ENCODE data around the gene TBC1D8B.

The TBC1D8B gene

DNA sequence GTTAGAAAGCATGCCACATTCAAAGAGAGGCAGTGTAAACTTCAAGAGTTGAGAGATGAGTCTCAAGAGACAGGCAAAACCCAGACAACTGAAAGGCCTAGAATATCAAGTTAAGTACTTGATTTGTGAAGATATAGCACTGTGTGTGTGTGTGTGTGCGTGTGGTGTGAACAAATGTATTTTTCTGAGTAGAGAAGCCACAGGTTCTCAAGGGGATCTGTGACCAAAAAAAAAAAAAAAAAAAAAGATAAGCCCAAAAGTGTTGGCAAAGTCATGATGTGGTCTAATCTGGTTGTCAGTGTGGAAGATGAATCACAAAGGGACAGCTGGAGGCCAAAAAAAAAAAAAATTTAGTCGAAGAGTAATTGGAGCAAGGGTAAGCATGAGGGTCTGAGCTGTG lies 96.8 kb downstream of the TBC1D8B start:
- DNase-seq, result no peak

DNA sequence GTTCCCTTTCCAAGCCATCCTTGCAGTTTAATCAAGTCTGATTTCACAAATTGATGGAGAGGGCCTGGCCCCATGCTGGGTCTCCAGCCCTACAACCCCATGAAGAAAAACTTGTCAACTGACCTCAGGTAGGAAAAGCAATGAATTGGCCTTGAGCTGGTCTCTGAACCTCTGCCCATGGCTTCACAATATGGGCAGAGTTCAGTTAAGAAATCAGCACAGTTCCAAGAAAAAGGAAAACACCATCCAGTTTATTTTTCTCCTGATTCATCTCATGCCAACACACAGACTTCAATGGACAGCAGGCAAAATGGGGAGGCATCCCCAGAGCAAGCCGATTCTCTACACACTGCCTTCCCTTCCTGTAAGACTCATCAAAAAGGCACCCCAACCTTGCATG lies 97.4 kb downstream of the TBC1D8B start:
- no peak for DNase-seq

DNA sequence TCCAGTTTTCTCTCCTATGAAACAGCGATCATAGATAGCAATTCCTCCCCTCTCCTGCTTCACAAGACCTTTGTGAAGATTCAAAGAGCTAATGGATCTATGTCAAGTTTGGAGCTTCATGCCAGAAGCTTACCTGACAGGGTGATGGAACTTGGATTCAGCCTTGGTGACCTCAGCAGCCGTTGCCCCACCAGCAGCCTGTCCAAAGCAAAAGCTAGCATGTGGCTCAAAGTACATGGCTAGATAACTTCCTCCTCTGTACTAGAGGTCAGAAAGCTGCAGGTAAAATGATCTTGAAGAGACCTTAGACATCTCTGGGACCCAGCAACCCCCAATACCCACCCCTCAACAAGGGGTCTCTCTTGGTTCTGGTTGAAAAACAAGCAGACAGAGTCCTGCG lies 98.9 kb downstream of the TBC1D8B start:
- DNase-seq, result no peak

DNA sequence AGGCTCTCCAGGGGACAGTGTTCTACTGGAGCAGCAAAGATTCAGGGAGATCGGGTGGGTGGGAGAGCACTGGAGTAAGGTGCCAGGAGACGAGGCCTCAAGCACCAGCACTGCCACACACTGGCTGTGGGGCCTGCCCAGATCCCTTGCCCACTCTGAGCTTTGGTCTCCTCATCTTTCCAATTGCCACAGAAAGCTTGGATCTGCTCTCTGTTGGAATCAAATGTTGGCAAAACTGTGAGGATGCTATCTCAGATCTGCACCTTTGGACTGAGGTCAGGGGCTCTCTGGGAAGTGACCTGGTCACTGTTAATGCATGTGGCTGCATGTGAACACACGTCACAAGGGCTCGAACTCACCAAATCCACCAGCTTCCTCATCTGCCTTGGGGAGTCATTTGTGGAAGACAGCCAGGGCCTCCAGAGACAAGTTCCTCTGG lies 99.3 kb downstream of the TBC1D8B start:
- no peak for DNase-seq

DNA sequence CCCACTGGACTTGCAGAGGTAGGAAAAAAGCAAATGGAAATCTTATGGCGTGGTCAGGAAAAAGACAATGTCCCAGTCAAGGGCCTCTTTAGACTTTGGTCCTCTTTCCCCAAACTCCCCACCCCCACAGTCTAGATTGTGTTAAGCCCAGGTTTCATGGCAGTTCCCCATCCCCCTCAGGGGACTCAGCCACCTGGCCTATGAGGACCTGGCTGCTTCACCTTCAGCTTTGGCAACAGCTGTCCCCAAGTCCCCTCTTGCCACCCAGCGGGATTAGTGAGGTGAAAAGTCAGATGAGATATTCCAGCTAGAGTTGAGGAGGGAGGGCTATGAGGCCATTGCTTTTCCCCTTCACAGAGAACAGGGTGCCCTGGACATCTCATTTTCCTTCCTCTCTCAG lies 100.2 kb downstream of the TBC1D8B start:
- no peak for DNase-seq

DNA sequence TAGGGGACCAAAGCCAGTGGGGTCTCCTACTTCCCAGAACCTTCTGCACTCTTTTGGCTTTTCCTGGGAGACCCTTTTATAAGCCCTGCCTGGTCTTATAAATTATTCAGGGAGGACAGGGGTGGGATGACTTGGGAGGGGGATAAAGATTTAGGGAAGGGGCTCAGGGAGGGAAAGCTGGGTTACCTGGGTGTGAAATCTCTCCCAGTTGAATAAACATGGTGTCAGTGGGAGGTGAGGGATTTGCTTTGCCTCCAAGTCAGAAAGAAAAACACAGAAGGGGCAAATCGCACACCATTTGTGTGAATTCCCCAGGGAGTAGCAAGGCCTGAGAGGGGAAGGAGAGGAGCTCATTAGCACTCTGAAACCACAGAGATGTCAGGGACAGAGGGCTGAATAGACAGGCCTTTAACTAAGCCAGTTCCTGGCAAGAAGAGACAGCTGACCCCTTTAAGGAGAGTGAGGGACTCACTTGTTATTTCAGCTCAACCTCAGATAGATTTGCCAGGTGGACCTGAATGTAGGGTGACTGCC lies 100.9 kb downstream of the TBC1D8B start, which contains the start of gene RIPPLY1:
RIPPLY1 (minus strand) TSS at position 51 of the 534 bp plus-strand sequence. CDS start 54 bp downstream, outside the sequence.
- DNase-seq, result no peak

DNA sequence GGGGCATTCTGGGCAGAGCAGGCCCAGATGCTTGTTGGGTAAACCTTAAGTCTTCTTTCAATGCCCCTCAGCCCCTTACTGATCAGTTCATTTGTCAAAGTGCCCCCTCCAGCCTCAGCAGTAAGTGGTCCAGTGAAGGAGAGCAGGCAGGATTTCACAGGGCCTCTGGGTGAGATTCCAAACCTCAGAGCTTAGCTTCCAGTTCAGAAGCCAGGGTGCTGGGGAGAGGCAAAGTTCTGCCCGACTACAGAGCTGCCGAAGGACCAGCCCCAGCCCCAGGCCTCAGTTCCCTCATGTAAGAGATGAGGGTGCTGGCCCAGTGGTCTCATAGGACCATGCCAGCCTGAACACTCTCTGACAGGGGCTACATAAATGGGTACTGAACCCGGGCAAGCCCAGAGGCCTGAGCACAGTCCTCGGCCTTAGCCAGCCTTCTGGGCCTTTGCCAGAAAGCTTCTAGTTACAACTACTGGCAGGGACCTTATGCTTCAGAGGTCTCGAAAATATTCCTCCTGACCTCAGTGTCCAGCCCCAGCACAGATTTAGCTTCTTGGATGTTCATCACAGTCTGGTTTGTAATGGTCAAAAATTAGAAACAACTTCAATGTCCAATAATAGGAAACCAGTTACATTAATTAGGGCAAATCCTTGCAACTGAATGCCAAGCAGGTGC lies 101.5 kb downstream of the TBC1D8B start:
- DNase-seq, result no peak

DNA sequence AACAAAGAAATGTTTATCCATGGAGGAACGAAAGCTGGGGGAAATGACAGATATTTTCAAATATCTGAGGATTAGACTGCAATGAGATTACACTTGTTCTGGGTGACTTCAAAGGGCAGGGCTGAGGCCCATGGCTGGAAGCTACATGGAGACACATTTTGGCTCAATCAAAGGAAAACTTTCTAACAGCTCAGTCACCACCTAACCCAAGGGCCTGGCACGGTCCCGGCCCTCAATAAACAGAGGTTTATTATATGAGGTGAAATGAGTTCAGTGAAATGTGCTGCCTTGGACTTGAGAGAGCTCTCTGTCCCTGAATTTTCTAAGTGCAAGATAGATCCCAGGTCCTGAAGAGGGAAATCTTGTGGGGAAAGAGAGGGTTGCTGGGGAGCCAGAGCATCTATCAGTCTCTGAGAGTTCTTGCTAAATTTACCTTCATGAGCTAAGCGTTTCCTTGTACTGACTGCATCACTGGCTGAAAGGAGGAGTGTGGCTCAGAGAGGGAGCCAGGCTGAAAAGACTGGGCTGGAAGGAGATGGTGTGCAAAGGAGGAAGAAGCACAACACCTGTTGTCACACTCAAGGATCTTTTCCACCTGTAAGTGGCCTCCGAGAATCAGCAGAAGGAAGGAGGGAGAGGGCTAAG lies 102.7 kb downstream of the TBC1D8B start:
- DNase-seq, result no peak

DNA sequence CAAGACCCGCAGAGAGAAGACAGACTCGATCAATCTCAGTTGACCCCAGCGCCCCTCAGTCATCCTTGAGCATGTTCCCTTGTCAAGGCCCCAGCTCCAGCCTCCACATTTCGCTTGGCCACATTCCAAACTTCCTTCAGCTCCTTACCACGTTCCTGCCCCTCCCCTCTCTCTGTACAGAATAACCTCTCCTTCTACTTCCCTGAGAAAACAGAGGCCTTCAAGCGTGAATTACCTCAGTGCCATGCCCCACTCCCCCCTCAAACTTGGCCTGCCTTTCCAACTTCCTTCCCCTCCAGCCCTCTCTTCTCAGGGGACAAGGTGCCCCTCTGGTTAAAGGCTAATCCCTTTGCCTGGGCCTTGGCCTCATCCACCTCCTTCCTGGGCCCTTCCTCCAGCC lies 103.9 kb downstream of the TBC1D8B start:
- no peak for DNase-seq

DNA sequence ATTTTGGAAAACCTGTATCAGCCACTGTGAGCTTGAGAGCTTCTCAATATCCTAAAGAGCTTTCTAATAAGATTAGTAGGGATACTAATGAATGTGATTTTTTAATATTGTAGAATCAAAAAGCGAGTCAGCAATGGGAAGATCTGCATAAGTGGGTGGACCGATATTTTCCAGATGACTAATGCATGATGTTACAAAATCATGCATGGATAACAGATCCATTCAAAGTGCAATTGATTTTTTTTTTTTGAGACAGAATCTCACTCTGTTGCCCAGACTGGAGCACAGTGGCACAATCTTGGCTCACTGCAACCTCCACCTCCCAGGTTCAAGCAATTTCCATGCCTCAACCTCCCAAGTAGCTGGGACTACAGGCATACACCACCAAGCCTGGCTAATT lies 110.4 kb downstream of the TBC1D8B start:
- DNase-seq, result no peak

DNA sequence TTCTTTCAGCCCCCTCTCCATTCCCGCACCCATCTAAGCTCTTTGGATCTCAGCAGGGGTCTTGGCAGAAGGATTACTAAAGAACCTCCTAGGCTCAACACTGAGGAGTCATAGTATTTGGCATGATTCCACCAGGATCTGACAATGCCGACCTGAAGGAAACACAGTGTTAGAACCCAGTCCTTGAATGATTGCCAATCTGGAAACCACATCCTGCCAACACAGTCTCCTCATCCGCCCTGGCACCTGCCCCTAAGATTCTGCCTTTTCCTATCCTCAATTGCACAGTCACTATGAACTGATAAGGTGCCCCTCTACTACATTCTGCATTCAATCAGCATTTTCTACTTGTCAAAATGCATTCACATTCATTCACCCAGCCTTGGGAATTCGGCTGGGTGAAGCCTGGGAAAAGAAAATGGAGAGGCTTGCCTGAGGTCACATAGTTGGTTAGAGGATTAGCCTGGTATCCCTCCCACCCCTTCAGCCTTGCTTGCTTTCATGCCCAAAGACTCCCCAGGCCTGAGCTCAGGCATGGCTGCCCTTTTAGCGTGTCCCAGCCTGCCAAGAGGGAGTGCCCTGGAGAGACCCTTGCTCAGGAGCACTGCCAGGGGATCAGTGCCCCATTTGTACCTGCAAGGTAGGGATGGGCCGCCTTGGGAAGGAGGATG lies 115.5 kb downstream of the TBC1D8B start:
- DNase-seq, result peak in 1 of 2 donors; percentile 35

DNA sequence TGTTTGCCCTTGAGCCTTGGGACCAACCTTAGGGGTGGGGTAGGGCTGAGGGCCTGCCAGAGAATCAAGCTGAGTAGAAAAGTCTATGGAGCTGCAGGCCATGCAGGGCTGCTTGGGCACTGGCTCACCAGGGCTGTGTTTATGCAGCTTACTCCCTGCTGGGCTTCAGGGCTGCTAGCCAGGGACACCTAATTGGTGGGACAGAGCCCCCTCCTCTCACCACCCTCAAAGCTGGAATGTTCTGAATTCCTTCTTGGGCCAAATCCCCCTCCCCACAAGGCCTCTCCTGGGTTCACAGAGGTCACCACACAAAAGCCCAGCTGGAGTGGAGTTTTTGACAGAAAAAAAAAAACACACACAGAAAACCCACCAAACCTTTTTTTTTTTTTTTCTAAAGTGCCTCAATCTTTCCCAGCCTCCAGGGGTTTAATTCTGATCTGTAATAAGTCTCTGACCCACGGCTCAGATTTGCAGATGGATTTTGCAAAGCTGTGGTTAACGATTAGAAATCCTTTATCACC lies 117.5 kb downstream of the TBC1D8B start, which contains the start of gene CLDN2:
CLDN2 (plus strand) TSS at position 471 of the 521 bp plus-strand sequence. CDS start 7,827 bp downstream, outside the sequence.
- no peak for DNase-seq

DNA sequence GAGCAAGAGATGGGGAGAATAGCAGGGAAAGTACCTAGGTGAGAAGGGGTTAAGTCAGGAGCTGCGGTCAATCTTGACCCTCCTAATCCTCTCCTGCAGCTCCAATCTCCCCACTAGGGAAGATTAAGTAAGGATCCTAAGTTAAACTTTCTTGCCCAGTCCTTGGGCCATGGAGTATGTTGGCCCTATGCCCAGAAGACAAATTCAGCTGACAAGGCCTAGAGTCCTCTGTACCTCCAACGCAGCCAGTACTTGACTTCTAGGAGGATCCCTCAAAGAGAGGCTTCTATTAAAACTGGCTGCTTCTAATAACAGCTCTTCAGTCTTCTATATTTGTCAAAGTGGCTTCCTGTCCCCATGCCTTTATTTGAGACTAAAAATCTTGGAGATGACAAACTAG lies 119.2 kb downstream of the TBC1D8B start:
- no peak for DNase-seq
